Osteocyte (in vitro differentiated cells): Measurements from ENCODE around the gene AFF3. TPM values are rescaled to one million over a fixed set of nuclear protein-coding genes. Genes with fewer than 3 reads are reported as not detected.
A peak's percentile ranks its signal among the peaks of the same experiment; 100 is the strongest.

ENCODE experiments used
- DNase-seq: peaks from one replicate; pipeline ENCODE4 v3.0.0; 2021; ENCODE audit warnings: mixed read lengths; ENCODE audit not compliant: unreplicated experiment; ENCODE audit errors: extremely low spot score
- H3K27ac Mint-ChIP-seq: one replicate; pipeline ENCODE4 v1.8.0; 2021; ENCODE audit warnings: mild to moderate bottlenecking, mixed read lengths; ENCODE audit not compliant: unreplicated experiment
- H3K27me3 Mint-ChIP-seq: one replicate; pipeline ENCODE4 v1.8.0; 2021; ENCODE audit warnings: mixed read lengths; ENCODE audit not compliant: unreplicated experiment
- H3K36me3 Mint-ChIP-seq: one replicate; pipeline ENCODE4 v1.8.0; 2021; ENCODE audit warnings: mixed read lengths; ENCODE audit not compliant: unreplicated experiment
- H3K4me1 Mint-ChIP-seq: one replicate; pipeline ENCODE4 v1.8.0; 2021; ENCODE audit warnings: mixed read lengths; ENCODE audit not compliant: unreplicated experiment
- H3K4me3 Mint-ChIP-seq: one replicate; pipeline ENCODE4 v1.8.0; 2021; ENCODE audit warnings: mild to moderate bottlenecking, moderate library complexity, mixed read lengths; ENCODE audit not compliant: unreplicated experiment
- H3K9me3 Mint-ChIP-seq: one replicate; pipeline ENCODE4 v1.8.0; 2021; ENCODE audit warnings: mixed read lengths; ENCODE audit not compliant: unreplicated experiment
- CTCF ChIP-seq: fragments of 200-600 bp; sonication (generic); IDR thresholded peaks from 2 replicates; pipeline ENCODE4 v1.5.0; 2021; ENCODE audit warnings: antibody characterized with exemption, mild to moderate bottlenecking, moderate library complexity
- total RNA-seq: library from RNA; stranded (reverse); gene quantifications from 2 replicates; pipeline ENCODE4 v1.2.1, GENCODE V29; 2021

AFF3 gene
- total RNA-seq, 1 donor from 2014 or later, result 248 TPM

DNA sequence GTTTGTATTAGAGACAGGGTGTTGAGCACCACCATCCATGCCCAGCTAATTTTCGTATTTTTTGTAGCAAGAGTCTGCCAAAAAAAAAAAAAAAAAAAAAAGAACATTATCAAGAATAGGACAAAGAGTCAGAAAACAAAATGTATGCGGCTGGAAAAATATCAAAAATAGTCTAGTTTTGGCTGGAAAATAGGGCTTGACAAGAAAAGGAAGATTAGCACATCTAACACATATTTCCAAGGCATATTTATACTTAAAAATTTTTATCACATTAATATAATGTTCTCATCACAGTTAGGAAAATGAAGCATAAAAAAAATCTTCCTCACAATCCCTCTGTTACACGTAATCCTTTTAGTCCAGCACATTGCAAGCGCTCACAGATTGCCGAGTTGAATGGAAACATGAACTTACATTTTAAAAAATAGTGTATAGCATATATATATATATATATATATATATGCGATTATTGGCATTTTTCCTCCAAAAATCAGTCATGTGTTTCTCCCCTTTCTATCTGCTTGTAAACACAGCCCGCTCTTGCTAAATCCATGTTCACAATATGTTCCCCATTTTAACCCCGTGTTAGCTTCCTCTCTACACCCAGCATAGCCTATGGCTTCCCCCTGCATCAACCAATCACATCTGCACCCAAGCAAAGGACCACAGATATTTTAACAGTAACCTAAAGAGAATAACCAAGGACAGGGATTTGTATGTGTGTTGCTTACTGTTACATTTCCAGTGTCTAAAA is 183.0 kb downstream of the AFF3 start:
- no peak for DNase-seq
- Mint-ChIP-seq H3K36me3 (peaks cover 43% of the 10 kb centered on the region), H3K27me3 (no peaks in the 10 kb centered on the region), H3K27ac (peak overlapping the region; percentile 75), H3K4me3 (no peak overlapping the region), H3K4me1 (peaks cover 44% of the 10 kb centered on the region), H3K9me3 (peaks cover 6% of the 10 kb centered on the region)
- TF ChIP-seq CTCF, result no peak

DNA sequence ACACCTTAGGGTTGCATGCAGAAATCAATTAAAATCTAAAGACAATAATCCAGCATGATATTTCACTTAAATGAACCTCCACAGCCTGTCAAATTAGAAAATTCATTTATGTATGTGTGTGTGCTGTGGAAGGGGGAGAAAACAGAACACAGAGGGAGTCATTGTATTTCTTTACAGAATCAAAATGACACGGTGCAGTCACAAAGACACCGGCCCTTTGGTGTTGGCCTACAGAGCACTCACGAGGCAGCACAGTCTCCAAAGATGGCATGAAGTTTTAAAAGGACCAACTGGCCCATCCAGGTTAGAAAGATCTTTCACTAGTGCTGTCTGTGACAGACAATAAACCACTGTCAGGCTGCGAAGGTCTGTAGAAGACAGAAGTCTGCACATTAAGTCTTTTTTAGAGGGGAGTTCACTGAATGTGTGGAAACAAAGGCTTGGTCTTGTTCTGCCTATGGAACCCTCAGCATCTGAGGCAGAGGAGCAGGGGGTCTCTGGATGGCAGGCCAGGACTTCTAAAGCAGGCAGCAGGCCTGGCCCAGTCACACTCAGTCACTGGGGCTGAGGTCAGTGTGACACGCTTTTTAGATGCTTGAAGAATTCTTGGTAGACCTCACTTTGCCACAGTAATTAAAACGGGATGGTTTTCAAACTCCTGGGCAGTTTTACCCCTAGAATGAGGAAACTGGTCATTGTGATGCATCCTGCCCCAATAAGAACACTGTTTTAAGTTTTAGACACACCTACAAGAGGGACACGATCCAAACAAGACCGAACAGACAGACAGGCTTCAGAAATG is 184.9 kb downstream of the AFF3 start:
- peak overlapping the region; percentile 8 for H3K27ac Mint-ChIP-seq

DNA sequence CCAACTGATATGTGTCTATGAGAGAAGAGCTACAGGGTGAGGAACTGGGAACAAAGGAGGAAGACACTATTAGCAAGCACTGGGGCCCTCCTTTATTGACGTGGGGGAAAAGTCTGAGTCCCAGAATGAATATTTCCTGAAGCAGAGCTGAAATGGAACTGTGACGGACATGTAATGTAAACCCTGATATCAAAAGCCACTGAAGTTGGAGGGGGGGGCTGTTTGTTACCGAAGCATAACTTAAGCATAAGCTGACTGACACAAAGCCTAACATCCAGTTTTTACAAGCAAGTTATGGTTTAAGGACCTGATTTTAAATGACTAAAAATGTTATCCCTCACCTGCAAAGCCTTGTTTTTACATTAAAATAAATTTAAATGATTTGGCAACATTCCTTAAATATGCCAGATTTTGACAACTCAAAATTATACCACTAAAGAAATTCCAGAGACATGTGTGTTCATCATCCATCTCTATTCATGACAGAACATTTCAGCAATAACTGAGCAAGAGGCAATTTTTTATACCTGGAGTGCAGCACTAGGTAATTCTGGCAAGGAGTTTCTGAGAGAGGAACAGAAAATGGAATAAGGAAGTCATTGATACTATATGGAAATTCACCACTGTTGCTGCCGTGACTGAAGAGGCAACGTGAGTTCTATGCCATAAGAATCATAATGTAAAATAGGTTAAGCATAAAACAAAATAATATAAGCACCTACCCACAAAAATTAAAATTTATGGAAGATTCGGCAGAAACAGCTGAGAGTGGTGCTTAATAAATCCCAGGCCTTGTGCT is 186.0 kb downstream of the AFF3 start:
- Mint-ChIP-seq H3K27ac (peak overlapping the region; percentile 25), H3K27me3 (no peaks in the 10 kb centered on the region)
- TF ChIP-seq CTCF, result no peak

More for the DNA sequence above, 184.9 kb downstream of the AFF3 start:
- Mint-ChIP-seq H3K36me3 (peaks cover 44% of the 10 kb centered on the region), H3K9me3 (peaks cover 6% of the 10 kb centered on the region), H3K4me3 (no peak overlapping the region), H3K4me1 (peaks cover 32% of the 10 kb centered on the region), H3K27me3 (no peaks in the 10 kb centered on the region)
- no peak for TF ChIP-seq CTCF
- DNase-seq, result no peak

GRCh38 chr2:99953750-99954149 is 188.6 kb downstream of the AFF3 start:
- H3K9me3 Mint-ChIP-seq, result peaks cover 6% of the 10 kb centered on the region

More for the DNA sequence above, 186.0 kb downstream of the AFF3 start:
- Mint-ChIP-seq H3K4me3 (no peak overlapping the region), H3K4me1 (peaks cover 21% of the 10 kb centered on the region), H3K9me3 (peaks cover 6% of the 10 kb centered on the region), H3K36me3 (peaks cover 43% of the 10 kb centered on the region)
- no peak for DNase-seq

More at GRCh38 chr2:99953750-99954149, 188.6 kb downstream of the AFF3 start:
- Mint-ChIP-seq H3K27ac (no peak overlapping the region), H3K4me3 (no peak overlapping the region), H3K27me3 (no peaks in the 10 kb centered on the region), H3K4me1 (peaks cover 7% of the 10 kb centered on the region), H3K36me3 (peaks cover 45% of the 10 kb centered on the region)
- no peak for DNase-seq
- no peak for TF ChIP-seq CTCF
